K562 (cell line): ENCODE data around the gene SURF6. TPM values are rescaled to one million over a fixed set of nuclear protein-coding genes. Genes with fewer than 3 reads are reported as not detected.

Experiments used
- ARID4B ChIP-seq: sonication (generic); formaldehyde crosslinking; IDR thresholded peaks from 2 replicates; pipeline ENCODE4 v1.8.0; 2022; ENCODE audit warnings: mild to moderate bottlenecking, missing genetic modification reagents
- BHLHE40 ChIP-seq: IDR thresholded peaks from 2 replicates; pipeline ENCODE4 v1.6.1; 2011; ENCODE audit warnings: low read length, improper control_type of control experiment
- CEBPG ChIP-seq, 3 experiments: fragments of 200-800 bp in 1 of 3; sonication (Bioruptor generic) in 1 of 3; sonication (generic) in 1 of 3; formaldehyde crosslinking in 1 of 3; IDR thresholded peaks in 2 of 3; conservative IDR thresholded peaks in 1 of 3; 2 replicates each; pipeline versions ENCODE4 v1.6.1 to v1.8.0; 2016 to 2022; ENCODE audit warnings: missing compliant biosample characterization in 2 of 3, missing genetic modification characterization in 2 of 3, mild to moderate bottlenecking in 1 of 3, missing genetic modification reagents in 1 of 3
- CTCFL ChIP-seq: IDR thresholded peaks from 2 replicates; pipeline ENCODE4 v1.6.1; 2011; ENCODE audit warnings: borderline replicate concordance, low read depth, mild to moderate bottlenecking, moderate library complexity, low read length; ENCODE audit not compliant: insufficient read depth, poor library complexity, severe bottlenecking
- FIP1L1 ChIP-seq: fragments of 200-400 bp; formaldehyde crosslinking; IDR thresholded peaks from 2 replicates; pipeline ENCODE4 v1.6.1; 2018; ENCODE audit warnings: mild to moderate bottlenecking, low read depth, low read length; ENCODE audit not compliant: poor library complexity, severe bottlenecking
- LARP7 ChIP-seq: fragments of 450-650 bp; IDR thresholded peaks from 2 replicates; pipeline ENCODE4 v1.6.1; 2016
- NELFE ChIP-seq: IDR thresholded peaks from 2 replicates; pipeline ENCODE4 v1.6.1; 2011; ENCODE audit warnings: mild to moderate bottlenecking; ENCODE audit not compliant: insufficient read depth, insufficient read length
- PCBP1 ChIP-seq: fragments of 200-400 bp; formaldehyde crosslinking; IDR thresholded peaks from 2 replicates; pipeline ENCODE4 v1.6.1; 2018; ENCODE audit warnings: mild to moderate bottlenecking, low read depth, low read length; ENCODE audit not compliant: poor library complexity, severe bottlenecking
- PRMT5 ChIP-seq: sonication (generic); formaldehyde crosslinking; IDR thresholded peaks from 2 replicates; pipeline ENCODE4 v1.5.0; 2020; ENCODE audit warnings: missing genetic modification reagents
- PTBP1 ChIP-seq: fragments of 200-400 bp; formaldehyde crosslinking; IDR thresholded peaks from 2 replicates; pipeline ENCODE4 v1.6.1; 2017; ENCODE audit warnings: low read depth, low read length
- SMARCC2 ChIP-seq: fragments of 450-650 bp; IDR thresholded peaks from 2 replicates; pipeline ENCODE4 v1.6.1; 2017; ENCODE audit warnings: antibody characterized with exemption, moderate library complexity, mild to moderate bottlenecking, low read depth
- STAT5B ChIP-seq: fragments of 250-450 bp; sonication (Bioruptor Pico); IDR thresholded peaks from 2 replicates; pipeline ENCODE4 v1.8.0; 2021; ENCODE audit warnings: mild to moderate bottlenecking, inconsistent platforms
- TBP ChIP-seq: optimal IDR thresholded peaks from 2 replicates; pipeline ENCODE3; 2011; ENCODE audit warnings: low read depth, low read length, improper control_type of control experiment
- ZNF175 ChIP-seq: fragments of 200-800 bp; sonication (Bioruptor generic); IDR thresholded peaks from 2 replicates; pipeline ENCODE4 v1.6.1; 2016; ENCODE audit warnings: low read depth, mild to moderate bottlenecking, missing genetic modification characterization, missing compliant biosample characterization
- ZNF398 ChIP-seq: fragments of 250-450 bp; sonication (Bioruptor Pico); IDR thresholded peaks from 2 replicates; pipeline ENCODE4 v1.8.0; 2021; ENCODE audit warnings: moderate library complexity, mild to moderate bottlenecking, inconsistent platforms
- ZNF583 ChIP-seq: fragments of 250-450 bp; sonication (Bioruptor Pico); IDR thresholded peaks from 2 replicates; pipeline ENCODE4 v1.4.0; 2020
- ZSCAN29 ChIP-seq: fragments of 450-650 bp; IDR thresholded peaks from 2 replicates; pipeline ENCODE4 v1.6.1; 2017
- polyA plus RNA-seq, 8 experiments: library from polyadenylated mRNA; depleted of rRNA in 4 of 8; stranded (reverse) in 5 of 8; unstranded in 3 of 8; fragments of >200 nt; fragmentation: Nextera tagmentation in 2 of 8; fragmentation: Illumina TruSeq in 1 of 8; extraction: Ambion mirVana in 2 of 8; extraction: Trizol in 1 of 8; gene quantifications; 2 replicates each; pipeline versions ENCODE4 v1.2.1 to v1.2.3, GENCODE V29; 2011 to 2014; ENCODE audit warnings: inconsistent platforms in 1 of 8, missing spikeins in 1 of 8
- total RNA-seq, 7 experiments: library from RNA; depleted of rRNA in 6 of 7; stranded (reverse); fragments of >200 nt in 6 of 7; fragmentation: Illumina TruSeq in 2 of 7; extraction: Trizol in 2 of 7; gene quantifications; 2 replicates each; pipeline versions ENCODE4 v1.2.1 to v1.2.3, GENCODE V29; 2011 to 2021; ENCODE audit warnings: low replicate concordance in 1 of 7
- TF ChIP-seq, protein P1 (sequence below), 2 experiments: fragments of 450-650 bp in 1 of 2; sonication (generic) in 1 of 2; formaldehyde crosslinking; conservative IDR thresholded peaks; 2 replicates each; pipeline versions ENCODE4 v1.4.0 to v1.8.1; 2020 to 2022; ENCODE audit warnings: mild to moderate bottlenecking in 1 of 2, missing genetic modification reagents in 1 of 2

Gene SURF6
- total and polyA plus RNA-seq, 9 of the 15 experiments (the other 6 are each of a cell fraction or from before 2014, with no cell fraction given) = 1.4 to 68.3 (median 14.7) TPM

DNA sequence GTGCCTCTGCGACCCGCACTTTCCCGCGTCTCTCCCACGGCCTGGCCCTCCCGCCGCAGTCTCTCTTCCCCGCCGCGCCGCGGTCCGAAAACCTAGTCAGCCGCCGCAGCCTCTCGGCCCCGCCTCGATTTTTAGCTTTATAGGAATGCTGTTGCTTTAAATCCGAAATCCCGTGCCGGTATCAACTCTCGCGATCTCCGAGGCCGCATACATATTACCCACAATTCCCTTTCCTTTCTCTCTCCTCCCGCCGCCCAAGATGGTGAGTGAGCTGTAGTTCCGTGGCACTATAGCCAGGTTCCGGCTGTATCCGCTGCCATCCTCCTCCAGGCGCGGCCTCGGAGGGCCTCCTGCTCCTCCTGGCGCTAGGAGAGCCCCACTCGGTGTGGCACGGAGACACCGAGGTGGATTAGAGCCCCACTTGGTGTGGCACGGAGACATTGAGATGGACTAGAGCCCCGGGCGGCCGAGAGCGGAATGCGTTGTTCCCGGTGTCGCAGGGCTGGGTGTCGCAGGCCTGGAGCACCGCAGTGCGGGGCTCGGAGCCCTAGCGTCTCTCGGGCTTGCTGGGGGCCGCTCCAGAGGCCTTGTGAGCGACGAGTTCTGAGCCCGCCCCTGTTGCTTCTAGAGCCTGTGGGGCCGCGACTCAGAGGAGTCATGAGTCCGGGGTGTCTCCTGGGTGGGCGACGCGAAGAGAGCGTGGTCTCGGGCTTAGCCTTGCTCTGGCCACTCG, 12.2 kb upstream of the SURF6 start, which contains the start of the genes MED22 and RPL7A (continued):
- TF ChIP-seq ZNF398 (CRISPR knock-in tag) (no peak), STAT5B (no peak), NELFE (no peak), PCBP1 (no peak), CTCFL (no peak), PTBP1 (0 out of 2 replicates have a peak, but pooled peaks have one; percentile 42), ARID4B (CRISPR knock-in tag) (peak; percentile 86), FIP1L1 (peak; percentile 89), PRMT5 (CRISPR knock-in tag) (no peak), BHLHE40 (no peak), CEBPG (CRISPR knock-in tag; IDR thresholded peaks at IDR 0.05) (no peak), CEBPG (tag; conservative IDR thresholded peaks at IDR 0.05 in 1 of 2, IDR thresholded peaks at IDR 0.05 in 1 of 2) (no peak), SMARCC2 (no peak), ZNF583 (CRISPR knock-in tag) (no peak; the same call in 1 of the 2 replicates), TBP (no peak), ZNF175 (CRISPR knock-in tag) (no peak), ZSCAN29 (peak; percentile 48; the same call in 1 of the 2 replicates), LARP7 (peak; percentile 38; the same call in 1 of the 2 replicates)
- TF ChIP-seq, protein P1, sequence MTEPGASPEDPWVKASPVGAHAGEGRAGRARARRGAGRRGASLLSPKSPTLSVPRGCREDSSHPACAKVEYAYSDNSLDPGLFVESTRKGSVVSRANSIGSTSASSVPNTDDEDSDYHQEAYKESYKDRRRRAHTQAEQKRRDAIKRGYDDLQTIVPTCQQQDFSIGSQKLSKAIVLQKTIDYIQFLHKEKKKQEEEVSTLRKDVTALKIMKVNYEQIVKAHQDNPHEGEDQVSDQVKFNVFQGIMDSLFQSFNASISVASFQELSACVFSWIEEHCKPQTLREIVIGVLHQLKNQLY (CRISPR knock-in tag; conservative IDR thresholded peaks at IDR 0.05) = no peak
